SK-N-MC (cell line): ENCODE results near the gene TNFSF15.
A peak's percentile ranks its signal among the peaks of the same experiment; 100 is the strongest.

Source experiments
- DNase-seq: peaks from one replicate; pipeline ENCODE4 v3.0.0-alpha.2; 2011; ENCODE audit warnings: low read depth, low spot score
- H3K27ac ChIP-seq: fragments of 200-600 bp; sonication (generic); 2 replicates; pipeline ENCODE4 v1.5.1; 2016; ENCODE audit warnings: mixed run types
- H3K36me3 ChIP-seq: fragments of 200-600 bp; sonication (generic); 2 replicates; pipeline ENCODE4 v1.6.1; 2017; ENCODE audit warnings: antibody characterized with exemption, low read length, mixed read lengths; ENCODE audit not compliant: insufficient read depth
- H3K4me3 ChIP-seq: fragments of 200-600 bp; sonication (generic); 2 replicates; pipeline ENCODE4 v1.5.1; 2016
- H3K9ac ChIP-seq: fragments of 200-600 bp; sonication (generic); 2 replicates; pipeline ENCODE4 v1.8.0; 2017; ENCODE audit warnings: mixed run types, mixed read lengths; ENCODE audit not compliant: insufficient read length
- H3K9me3 ChIP-seq: fragments of 200-600 bp; sonication (generic); 2 replicates; pipeline ENCODE4 v1.6.1; 2017; ENCODE audit warnings: low read depth, mild to moderate bottlenecking, antibody characterized with exemption, low read length, moderate library complexity, mixed read lengths
- EZH2 ChIP-seq: fragments of 200-600 bp; sonication (generic); IDR thresholded peaks from one replicate; pipeline ENCODE4 v1.6.1; 2017; ENCODE audit warnings: antibody characterized with exemption
- FOXP2 ChIP-seq: optimal IDR thresholded peaks from 2 replicates; pipeline ENCODE3; 2011; ENCODE audit warnings: mild to moderate bottlenecking, moderate library complexity; ENCODE audit not compliant: insufficient read depth; ENCODE audit errors: extremely low read length, control extremely low read depth
- POLR2AphosphoS5 ChIP-seq: IDR thresholded peaks from 2 replicates; pipeline ENCODE4 v1.6.1; 2012; ENCODE audit warnings: mild to moderate bottlenecking, low read depth, low read length, borderline replicate concordance

Gene TNFSF15

DNA sequence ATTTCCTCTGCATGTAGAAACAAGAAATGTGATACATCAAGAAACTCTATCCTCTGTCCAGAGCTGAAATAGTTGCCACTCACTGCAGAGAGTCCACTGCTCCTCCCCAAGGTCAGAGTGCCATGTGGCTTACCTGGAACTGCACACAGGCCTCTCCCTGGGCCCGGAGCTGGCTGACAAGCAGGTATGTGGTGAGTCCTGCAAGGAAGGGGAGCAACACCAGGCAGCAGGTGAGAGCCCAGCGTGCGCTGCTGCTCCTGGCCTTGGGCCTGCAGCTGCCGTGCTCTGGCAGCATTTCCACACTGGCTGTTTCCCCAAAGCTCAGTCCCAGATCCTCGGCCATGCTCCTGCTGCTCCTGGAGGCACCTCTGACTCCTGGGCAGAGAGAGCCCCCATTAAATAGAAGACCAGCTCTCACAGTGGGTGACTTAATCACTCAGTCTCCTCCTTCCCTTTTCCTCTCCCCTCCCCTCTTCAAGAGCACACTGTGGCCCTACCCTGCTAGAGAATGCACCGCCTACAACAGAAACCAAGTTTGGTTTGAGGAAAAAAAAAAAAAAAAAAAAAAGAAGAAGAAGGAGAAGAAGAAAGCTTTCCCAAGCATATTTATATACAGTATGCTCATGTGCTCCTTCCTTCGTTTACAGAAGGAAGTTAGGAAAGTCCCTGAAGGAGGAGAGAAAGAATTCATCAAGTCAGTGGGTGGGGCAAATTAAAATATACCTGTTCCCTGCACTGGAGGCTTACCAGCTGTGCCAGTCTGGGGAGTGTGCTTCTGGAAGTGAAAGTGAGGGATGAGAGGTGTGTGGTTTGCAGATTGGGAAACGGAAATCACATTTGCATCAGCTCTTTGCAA lies at the start of gene TNFSF15:
Gene TNFSF15, minus strand, starts transcription at position 370 of the 856 bp plus-strand sequence. Its CDS starts 27 bp downstream, at position 343.
- Histone ChIP-seq H3K9ac (no peak within 1 kb of the TSS), H3K4me3 (no peak within 1 kb of the TSS), H3K9me3 (no peaks in the 10 kb centered on the region), H3K36me3 (no peaks in the 10 kb centered on the region), H3K27ac (no peak within 1 kb of the TSS)
- DNase-seq, result no peak
- TF ChIP-seq EZH2 (no peak), FOXP2 (no peak), POLR2AphosphoS5 (no peak)

GRCh38 chr9:114855488-114855887 lies 49.6 kb upstream of the TNFSF15 start:
- Histone ChIP-seq H3K4me3 (no peak overlapping the region), H3K36me3 (no peaks in the 10 kb centered on the region), H3K9me3 (no peaks in the 10 kb centered on the region), H3K27ac (no peak overlapping the region), H3K9ac (no peak overlapping the region)
- no peak for DNase-seq
- no peak for TF ChIP-seq FOXP2
- TF ChIP-seq POLR2AphosphoS5, result no peak
- no peak for TF ChIP-seq EZH2

GRCh38 chr9:114854736-114855355 lies 49.0 kb upstream of the TNFSF15 start:
- H3K4me3 ChIP-seq, result no peak overlapping the region
- no peak for TF ChIP-seq FOXP2
- no peak for TF ChIP-seq POLR2AphosphoS5
- TF ChIP-seq EZH2, result no peak
- no peaks in the 10 kb centered on the region for H3K36me3 ChIP-seq
- no peak for DNase-seq
- no peak overlapping the region for H3K9ac ChIP-seq
- H3K27ac ChIP-seq, result no peak overlapping the region
- H3K9me3 ChIP-seq, result no peaks in the 10 kb centered on the region

- H3K9ac ChIP-seq, result no peak overlapping the region
- H3K36me3 ChIP-seq, result no peaks in the 10 kb centered on the region
- 0 out of 2 replicates have a peak overlapping the region, but pooled peaks have one; percentile 32 for H3K27ac ChIP-seq
- TF ChIP-seq POLR2AphosphoS5 (no peak), FOXP2 (no peak), EZH2 (no peak)
- DNase-seq, result no peak
- H3K9me3 ChIP-seq, result no peaks in the 10 kb centered on the region
- H3K4me3 ChIP-seq, result no peak overlapping the region
Observed at GRCh38 chr9:114853071-114853855, 47.4 kb upstream of the TNFSF15 start.

DNA sequence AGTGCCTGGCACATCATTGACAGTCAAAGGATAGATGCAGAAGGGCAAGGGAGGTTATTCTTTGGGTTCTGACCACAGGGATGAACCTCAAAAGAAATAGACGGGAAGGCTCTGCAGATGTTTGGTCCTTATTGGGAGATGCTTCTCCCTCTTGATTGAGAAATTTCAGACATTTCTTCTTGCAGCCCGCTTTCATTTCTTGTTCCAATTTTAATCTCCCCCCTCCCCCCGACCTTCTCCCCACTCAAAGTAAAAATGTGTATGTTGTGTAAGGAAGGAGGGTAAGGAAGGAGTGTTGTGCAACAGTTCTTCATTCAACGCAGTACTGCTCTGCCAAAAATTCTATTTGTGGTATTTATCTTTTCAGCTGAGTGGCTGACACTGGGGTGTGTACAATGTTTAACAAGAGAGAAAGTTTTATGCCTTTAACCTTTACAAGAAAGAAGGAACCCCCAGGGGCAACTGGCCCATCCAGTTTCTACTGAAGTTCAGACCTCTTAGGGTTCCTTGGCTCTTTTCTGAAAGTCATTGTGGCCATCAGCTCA lies 46.3 kb upstream of the TNFSF15 start:
- peak overlapping the region; percentile 74; the same call in 1 of the 2 replicates for H3K27ac ChIP-seq
- peak; percentile 70 for DNase-seq
- no peak overlapping the region for H3K9ac ChIP-seq
- peak overlapping the region; percentile 28 for H3K4me3 ChIP-seq
- H3K9me3 ChIP-seq, result no peaks in the 10 kb centered on the region
- TF ChIP-seq EZH2 (no peak), FOXP2 (no peak), POLR2AphosphoS5 (no peak; the same call in 1 of the 2 replicates)
- H3K36me3 ChIP-seq, result no peaks in the 10 kb centered on the region

GRCh38 chr9:114851306-114851705 lies 45.5 kb upstream of the TNFSF15 start:
- no peak for TF ChIP-seq POLR2AphosphoS5
- no peak for TF ChIP-seq EZH2
- no peak for TF ChIP-seq FOXP2
- no peak overlapping the region for H3K4me3 ChIP-seq
- no peak overlapping the region for H3K9ac ChIP-seq
- no peaks in the 10 kb centered on the region for H3K36me3 ChIP-seq
- H3K27ac ChIP-seq, result peak overlapping the region; percentile 61
- no peak for DNase-seq
- H3K9me3 ChIP-seq, result no peaks in the 10 kb centered on the region

- no peak for TF ChIP-seq POLR2AphosphoS5
- no peak for TF ChIP-seq EZH2
- no peak for TF ChIP-seq FOXP2
- H3K27ac ChIP-seq, result peak overlapping the region; percentile 61
Observed at GRCh38 chr9:114850871-114851270, 45.0 kb upstream of the TNFSF15 start.

GRCh38 chr9:114849450-114849849 lies 43.6 kb upstream of the TNFSF15 start:
- TF ChIP-seq EZH2, result no peak
- TF ChIP-seq FOXP2, result no peak
- TF ChIP-seq POLR2AphosphoS5, result no peak
- Histone ChIP-seq H3K4me3 (no peak overlapping the region), H3K27ac (no peak overlapping the region), H3K9me3 (no peaks in the 10 kb centered on the region), H3K9ac (no peak overlapping the region), H3K36me3 (no peaks in the 10 kb centered on the region)
- DNase-seq, result no peak

More at GRCh38 chr9:114850871-114851270, 45.0 kb upstream of the TNFSF15 start:
- H3K9me3 ChIP-seq, result no peaks in the 10 kb centered on the region
- H3K36me3 ChIP-seq, result no peaks in the 10 kb centered on the region
- no peak overlapping the region for H3K9ac ChIP-seq
- DNase-seq, result no peak
- H3K4me3 ChIP-seq, result no peak overlapping the region
